NCI-H524 treated with DMSO at 0.1 percent for 48 hours (cell line): ENCODE data around the gene RHOH.
A peak's percentile ranks its signal among the peaks of the same experiment; 100 is the strongest.
"Not testable (repeated sequence)": the region's sequence is repeated elsewhere in the genome, so short reads cannot be mapped to it uniquely, and the experiment has no call there.

Experiments
- DNase-seq: peaks from one replicate; lab custom pipeline; 2025; lab: John Stamatoyannopoulos, UW

Gene RHOH

GRCh38 chr4:40262077-40262528, 65.3 kb downstream of the RHOH start:
- DNase-seq: no peak

- no peak for DNase-seq
Observed at GRCh38 chr4:40262861-40263260, 66.0 kb downstream of the RHOH start.

- DNase-seq: no peak
Observed at GRCh38 chr4:40264497-40264896, 67.7 kb downstream of the RHOH start.

GRCh38 chr4:40264995-40265909, 68.4 kb downstream of the RHOH start:
- no peak for DNase-seq

- no peak for DNase-seq
Observed at GRCh38 chr4:40265910-40266274, 69.1 kb downstream of the RHOH start.

- DNase-seq: no peak
Observed at GRCh38 chr4:40269133-40269532, 72.3 kb downstream of the RHOH start.

- no peak for DNase-seq
Observed at GRCh38 chr4:40270609-40271008, 73.8 kb downstream of the RHOH start.

- peak; percentile 72 for DNase-seq
Observed at GRCh38 chr4:40275065-40275730, 78.4 kb downstream of the RHOH start.

GRCh38 chr4:40276546-40276945, 79.7 kb downstream of the RHOH start:
- DNase-seq: no peak

GRCh38 chr4:40280586-40280985, 83.8 kb downstream of the RHOH start:
- no peak for DNase-seq

GRCh38 chr4:40281099-40281498, 84.3 kb downstream of the RHOH start:
- no peak for DNase-seq

- no peak for DNase-seq
Observed at GRCh38 chr4:40281913-40282312, 85.1 kb downstream of the RHOH start.

GRCh38 chr4:40282857-40283256, 86.0 kb downstream of the RHOH start:
- DNase-seq: not testable (repeated sequence)

GRCh38 chr4:40283413-40283812, 86.6 kb downstream of the RHOH start:
- DNase-seq: no peak

- no peak for DNase-seq
Observed at GRCh38 chr4:40283968-40284367, 87.1 kb downstream of the RHOH start.

GRCh38 chr4:40285692-40286091, 88.9 kb downstream of the RHOH start:
- DNase-seq: no peak

GRCh38 chr4:40288566-40288965, 91.7 kb downstream of the RHOH start:
- DNase-seq: no peak

GRCh38 chr4:40289366-40290188, 92.7 kb downstream of the RHOH start:
- no peak for DNase-seq

GRCh38 chr4:40290611-40291186, 93.9 kb downstream of the RHOH start:
- not testable (repeated sequence) for DNase-seq

GRCh38 chr4:40292313-40292759, 95.5 kb downstream of the RHOH start:
- no peak for DNase-seq

- DNase-seq: no peak
Observed at GRCh38 chr4:40294339-40294738, 97.5 kb downstream of the RHOH start.

- not testable (repeated sequence) for DNase-seq
Observed at GRCh38 chr4:40295030-40295429, 98.2 kb downstream of the RHOH start.
